Ishikawa (cell line): ENCODE data around the gene PRKN.

ENCODE experiments used
- CEBPB ChIP-seq: IDR thresholded peaks from 2 replicates; pipeline ENCODE4 v1.6.1; 2012
- CREB1 ChIP-seq: IDR thresholded peaks from 2 replicates; pipeline ENCODE4 v1.6.1; 2012; ENCODE audit warnings: low read depth
- EGR1 ChIP-seq: IDR thresholded peaks from 2 replicates; pipeline ENCODE4 v1.6.1; 2012
- EP300 ChIP-seq: IDR thresholded peaks from 2 replicates; pipeline ENCODE4 v1.6.1; 2012; ENCODE audit warnings: borderline replicate concordance
- FOXM1 ChIP-seq: IDR thresholded peaks from 2 replicates; pipeline ENCODE4 v1.6.1; 2012; ENCODE audit warnings: low read depth, borderline replicate concordance
- MAX ChIP-seq: IDR thresholded peaks from 2 replicates; pipeline ENCODE4 v1.6.1; 2012
- NFIC ChIP-seq: IDR thresholded peaks from 2 replicates; pipeline ENCODE4 v1.6.1; 2012
- RAD21 ChIP-seq: IDR thresholded peaks from 2 replicates; pipeline ENCODE4 v1.6.1; 2012; ENCODE audit warnings: low read depth
- REST ChIP-seq: IDR thresholded peaks from 2 replicates; pipeline ENCODE4 v1.6.1; 2012; ENCODE audit warnings: low read depth, mild to moderate bottlenecking
- TAF1 ChIP-seq: IDR thresholded peaks from 2 replicates; pipeline ENCODE4 v1.6.1; 2012; ENCODE audit warnings: low read depth, mild to moderate bottlenecking
- TCF12 ChIP-seq: IDR thresholded peaks from 2 replicates; pipeline ENCODE4 v1.6.1; 2012; ENCODE audit warnings: low read depth
- TEAD4 ChIP-seq: IDR thresholded peaks from 2 replicates; pipeline ENCODE4 v1.6.1; 2012
- USF1 ChIP-seq: IDR thresholded peaks from 2 replicates; pipeline ENCODE4 v1.6.1; 2012
- YY1 ChIP-seq: IDR thresholded peaks from 2 replicates; pipeline ENCODE4 v1.6.1; 2012; ENCODE audit warnings: low read depth
- ZBTB7A ChIP-seq: IDR thresholded peaks from 2 replicates; pipeline ENCODE4 v1.6.1; 2012; ENCODE audit warnings: low read depth

The PRKN gene

GRCh38 chr6:162108041-162108440 is 619.5 kb downstream of the PRKN start:
- TF ChIP-seq FOXM1 = no peak
- TF ChIP-seq CEBPB = no peak
- TF ChIP-seq RAD21 = no peak
- no peak for TF ChIP-seq EGR1
- no peak for TF ChIP-seq TCF12
- no peak for TF ChIP-seq EP300
- no peak for TF ChIP-seq TEAD4
- TF ChIP-seq YY1 = no peak
- no peak for TF ChIP-seq MAX
- TF ChIP-seq ZBTB7A = no peak
- TF ChIP-seq NFIC = no peak
- TF ChIP-seq REST = no peak
- TF ChIP-seq TAF1 = no peak
- TF ChIP-seq CREB1 = no peak

- TF ChIP-seq YY1 = no peak
- no peak for TF ChIP-seq CEBPB
- TF ChIP-seq NFIC = no peak
- no peak for TF ChIP-seq EP300
- TF ChIP-seq TEAD4 = no peak
- no peak for TF ChIP-seq USF1
- no peak for TF ChIP-seq ZBTB7A
- TF ChIP-seq CREB1 = no peak
- no peak for TF ChIP-seq REST
- no peak for TF ChIP-seq EGR1
- TF ChIP-seq TAF1 = no peak
- no peak for TF ChIP-seq MAX
- TF ChIP-seq TCF12 = no peak
- TF ChIP-seq RAD21 = no peak
- no peak for TF ChIP-seq FOXM1
These were observed 627.5 kb downstream of the PRKN start for GRCh38 chr6:162100096-162100495.

GRCh38 chr6:162099685-162100084 is 627.9 kb downstream of the PRKN start:
- TF ChIP-seq USF1 (no peak), TEAD4 (peak; percentile 11; the same call in 1 of the 2 replicates), TCF12 (no peak), EGR1 (peak; percentile 84), RAD21 (no peak), CEBPB (peak; percentile 98)

- TF ChIP-seq MAX (no peak), CREB1 (no peak), EP300 (no peak), YY1 (no peak), NFIC (no peak), TAF1 (no peak), FOXM1 (no peak), REST (no peak), ZBTB7A (no peak), TCF12 (no peak), EGR1 (no peak), USF1 (no peak), TEAD4 (no peak), RAD21 (no peak), CEBPB (no peak)
These were observed 634.6 kb downstream of the PRKN start for GRCh38 chr6:162092816-162093502.
